Osteoblast (primary cell): Measurements from ENCODE around the gene CIITA. TPM values are rescaled to one million over a fixed set of nuclear protein-coding genes. Genes with fewer than 3 reads are reported as not detected.
"Not testable (repeated sequence)": the region's sequence is repeated elsewhere in the genome, so short reads cannot be mapped to it uniquely, and the experiment has no call there.

Experiments used
- DNase-seq: peaks from one replicate; pipeline ENCODE4 v3.0.0; 2011; ENCODE audit warnings: low spot score, mixed read lengths; ENCODE audit not compliant: insufficient read length; ENCODE audit errors: missing footprints
- H2AFZ ChIP-seq: 2 replicates; pipeline ENCODE4 v1.6.0; 2011; ENCODE audit warnings: mild to moderate bottlenecking, low read length
- H3K27ac ChIP-seq: 2 replicates; pipeline ENCODE4 v1.5.1; 2011; ENCODE audit warnings: mild to moderate bottlenecking, low read depth, low read length, moderate library complexity
- H3K27me3 ChIP-seq: 2 replicates; pipeline ENCODE4 v1.6.0; 2012; ENCODE audit warnings: mild to moderate bottlenecking, control low read depth, inconsistent platforms, low read length, moderate library complexity; ENCODE audit not compliant: insufficient read depth
- H3K36me3 ChIP-seq: 2 replicates; pipeline ENCODE4 v1.5.1; 2011; ENCODE audit warnings: mild to moderate bottlenecking, low read length, control low read depth, moderate library complexity; ENCODE audit not compliant: insufficient read depth
- H3K4me1 ChIP-seq: 2 replicates; pipeline ENCODE4 v1.5.1; 2011; ENCODE audit warnings: mild to moderate bottlenecking, low read length, control low read depth, moderate library complexity; ENCODE audit not compliant: insufficient read depth
- H3K4me2 ChIP-seq: 2 replicates; pipeline ENCODE4 v1.6.0; 2011; ENCODE audit warnings: mild to moderate bottlenecking, low read length; ENCODE audit not compliant: insufficient read depth
- H3K4me3 ChIP-seq: fragments of 200-600 bp; sonication (generic); 3 replicates; pipeline ENCODE4 v1.5.1; 2012; ENCODE audit warnings: mild to moderate bottlenecking, low read length, inconsistent platforms; ENCODE audit not compliant: insufficient read depth
- H3K79me2 ChIP-seq: 2 replicates; pipeline ENCODE4 v1.6.0; 2012; ENCODE audit warnings: mild to moderate bottlenecking, low read length, control low read depth, inconsistent platforms; ENCODE audit not compliant: insufficient read depth
- H3K9me3 ChIP-seq: 2 replicates; pipeline ENCODE4 v1.5.1; 2011; ENCODE audit warnings: low read depth, low read length, control low read depth
- H4K20me1 ChIP-seq: 2 replicates; pipeline ENCODE4 v1.6.0; 2012; ENCODE audit warnings: mild to moderate bottlenecking, low read length, control low read depth; ENCODE audit not compliant: insufficient read depth
- total RNA-seq: library from RNA; depleted of rRNA; stranded (reverse); fragments of >200 nt; gene quantifications from 2 replicates; pipeline ENCODE4 v1.2.3, GENCODE V29; 2012
- TF ChIP-seq, protein P1 (sequence below): IDR thresholded peaks from 2 replicates; pipeline ENCODE4 v1.5.1; 2011; ENCODE audit warnings: mild to moderate bottlenecking, low read depth, low read length, moderate library complexity; ENCODE audit errors: extremely low read depth

Gene CIITA
- total RNA-seq, 1 donor: 2.5 TPM

DNA sequence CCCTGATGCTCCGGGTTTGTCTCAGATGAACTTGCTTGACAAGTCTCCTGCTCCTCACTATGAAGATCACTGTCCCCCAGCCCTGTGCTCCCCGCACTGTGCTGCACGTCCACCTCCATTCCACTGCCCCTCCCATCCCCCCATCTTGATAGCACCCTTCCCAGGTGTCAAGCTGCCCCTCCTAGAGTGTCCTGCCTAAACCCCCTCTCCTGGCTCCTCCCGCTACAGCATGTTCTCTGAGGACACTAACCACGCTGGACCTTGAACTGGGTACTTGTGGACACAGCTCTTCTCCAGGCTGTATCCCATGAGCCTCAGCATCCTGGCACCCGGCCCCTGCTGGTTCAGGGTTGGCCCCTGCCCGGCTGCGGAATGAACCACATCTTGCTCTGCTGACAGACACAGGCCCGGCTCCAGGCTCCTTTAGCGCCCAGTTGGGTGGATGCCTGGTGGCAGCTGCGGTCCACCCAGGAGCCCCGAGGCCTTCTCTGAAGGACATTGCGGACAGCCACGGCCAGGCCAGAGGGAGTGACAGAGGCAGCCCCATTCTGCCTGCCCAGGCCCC is 46.7 kb downstream of the CIITA start:
- H3K4me2 ChIP-seq: no peak overlapping the region
- TF ChIP-seq, protein P1, sequence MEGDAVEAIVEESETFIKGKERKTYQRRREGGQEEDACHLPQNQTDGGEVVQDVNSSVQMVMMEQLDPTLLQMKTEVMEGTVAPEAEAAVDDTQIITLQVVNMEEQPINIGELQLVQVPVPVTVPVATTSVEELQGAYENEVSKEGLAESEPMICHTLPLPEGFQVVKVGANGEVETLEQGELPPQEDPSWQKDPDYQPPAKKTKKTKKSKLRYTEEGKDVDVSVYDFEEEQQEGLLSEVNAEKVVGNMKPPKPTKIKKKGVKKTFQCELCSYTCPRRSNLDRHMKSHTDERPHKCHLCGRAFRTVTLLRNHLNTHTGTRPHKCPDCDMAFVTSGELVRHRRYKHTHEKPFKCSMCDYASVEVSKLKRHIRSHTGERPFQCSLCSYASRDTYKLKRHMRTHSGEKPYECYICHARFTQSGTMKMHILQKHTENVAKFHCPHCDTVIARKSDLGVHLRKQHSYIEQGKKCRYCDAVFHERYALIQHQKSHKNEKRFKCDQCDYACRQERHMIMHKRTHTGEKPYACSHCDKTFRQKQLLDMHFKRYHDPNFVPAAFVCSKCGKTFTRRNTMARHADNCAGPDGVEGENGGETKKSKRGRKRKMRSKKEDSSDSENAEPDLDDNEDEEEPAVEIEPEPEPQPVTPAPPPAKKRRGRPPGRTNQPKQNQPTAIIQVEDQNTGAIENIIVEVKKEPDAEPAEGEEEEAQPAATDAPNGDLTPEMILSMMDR: no peak
- no peaks in the 10 kb centered on the region for H3K79me2 ChIP-seq
- peaks cover 29% of the 10 kb centered on the region for H3K36me3 ChIP-seq
- no peak overlapping the region for H2AFZ ChIP-seq
- H3K4me1 ChIP-seq: peaks cover 12% of the 10 kb centered on the region
- H3K9me3 ChIP-seq: no peaks in the 10 kb centered on the region
- H3K4me3 ChIP-seq: no peak overlapping the region
- H3K27ac ChIP-seq: no peak overlapping the region
- peaks cover 6% of the 10 kb centered on the region for H4K20me1 ChIP-seq
- no peak for DNase-seq
- no peaks in the 10 kb centered on the region for H3K27me3 ChIP-seq

DNA sequence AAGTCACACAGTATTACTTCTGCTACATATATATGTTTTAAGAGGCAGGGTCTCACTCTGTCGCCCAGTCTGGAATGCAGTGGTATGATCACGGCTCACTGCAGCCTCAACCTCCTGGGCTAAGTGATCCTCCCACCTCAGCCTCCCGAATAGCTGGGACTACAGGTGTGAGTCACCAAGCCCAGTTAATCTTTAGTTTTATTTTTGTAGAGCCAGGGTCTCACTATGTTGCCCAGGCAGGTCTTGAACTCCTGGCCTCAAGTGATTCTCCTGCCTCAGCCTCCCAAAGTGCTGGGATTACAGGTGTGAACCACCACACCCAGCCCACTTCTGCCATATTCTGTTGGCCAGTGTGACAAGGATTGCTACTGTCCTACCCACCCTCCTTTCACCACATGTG is 48.3 kb downstream of the CIITA start:
- not testable (repeated sequence) for H3K9me3 ChIP-seq, H3K27me3 ChIP-seq, H3K4me3 ChIP-seq, H3K27ac ChIP-seq, H2AFZ ChIP-seq, H3K79me2 ChIP-seq, DNase-seq, H3K4me2 ChIP-seq
- Histone ChIP-seq H3K36me3 (peaks cover 30% of the 10 kb centered on the region), H4K20me1 (peaks cover 17% of the 10 kb centered on the region), H3K4me1 (peaks cover 12% of the 10 kb centered on the region)

DNA sequence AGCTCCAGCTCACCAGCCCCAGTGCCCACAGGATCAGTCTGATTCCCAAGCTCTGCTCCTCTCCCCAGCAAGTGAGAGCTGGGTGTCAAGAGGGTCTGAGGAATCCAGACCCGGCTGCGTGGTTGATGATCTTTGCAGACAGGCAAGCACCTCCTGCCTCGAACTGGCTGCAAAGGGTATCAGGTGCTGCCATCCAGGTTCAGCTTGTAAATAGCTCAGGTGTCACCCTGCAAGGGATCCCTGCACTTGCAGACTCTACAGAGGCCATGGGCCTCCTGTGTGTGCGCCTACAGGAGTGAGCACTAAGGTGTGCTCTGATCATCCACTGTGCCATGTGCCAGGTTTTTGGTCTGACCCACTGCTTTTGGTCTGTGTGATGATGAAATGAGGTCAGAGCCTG is 49.1 kb downstream of the CIITA start:
- Histone ChIP-seq H2AFZ (no peak overlapping the region), H3K4me2 (no peak overlapping the region), H3K4me3 (no peak overlapping the region), H3K27me3 (no peaks in the 10 kb centered on the region), H4K20me1 (peaks cover 22% of the 10 kb centered on the region), H3K9me3 (no peaks in the 10 kb centered on the region), H3K27ac (no peak overlapping the region), H3K79me2 (peaks cover 4% of the 10 kb centered on the region), H3K4me1 (peaks cover 12% of the 10 kb centered on the region), H3K36me3 (peaks cover 30% of the 10 kb centered on the region)
- TF ChIP-seq, protein P1: no peak
- DNase-seq: no peak

DNA sequence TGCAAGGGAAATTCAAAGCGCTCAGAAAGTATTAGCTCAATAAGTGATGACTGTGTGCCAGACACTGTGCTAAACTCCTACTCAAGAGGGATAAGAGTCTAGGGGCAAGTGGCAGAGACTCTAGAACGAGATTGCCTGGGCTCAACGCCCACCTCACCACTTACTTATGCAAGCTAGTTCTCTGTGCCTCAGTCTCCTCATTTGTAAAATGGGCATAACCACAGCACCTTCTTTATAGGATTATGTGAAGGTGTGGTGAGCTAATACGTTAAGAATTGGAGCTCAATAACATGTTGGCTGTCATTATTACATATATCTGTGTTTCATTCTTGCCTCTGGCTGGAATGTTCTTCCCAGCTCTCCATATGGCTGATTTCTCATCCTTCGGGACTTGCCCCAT is 49.9 kb downstream of the CIITA start:
- H3K79me2 ChIP-seq: peaks cover 5% of the 10 kb centered on the region
- H4K20me1 ChIP-seq: peaks cover 23% of the 10 kb centered on the region
- no peak overlapping the region for H3K27ac ChIP-seq
- H3K27me3 ChIP-seq: no peaks in the 10 kb centered on the region
- DNase-seq: no peak
- H3K4me3 ChIP-seq: no peak overlapping the region
- no peak overlapping the region for H2AFZ ChIP-seq
- no peaks in the 10 kb centered on the region for H3K9me3 ChIP-seq
- H3K36me3 ChIP-seq: peaks cover 31% of the 10 kb centered on the region
- no peak overlapping the region for H3K4me2 ChIP-seq
- TF ChIP-seq, protein P1: no peak
- H3K4me1 ChIP-seq: peaks cover 11% of the 10 kb centered on the region
